T-cell (primary cell): Measurements from ENCODE around the gene MLX. TPM values are rescaled to one million over a fixed set of nuclear protein-coding genes. Genes with fewer than 3 reads are reported as not detected.
"Not testable (repeated sequence)": the region's sequence is repeated elsewhere in the genome, so short reads cannot be mapped to it uniquely, and the experiment has no call there.

Experiments used
- ATAC-seq, 4 experiments: fragments of 200-7000 bp in 3 of 4; fragments of 150-1000 bp in 1 of 4; cut with Tn5 transposase; replicated peaks in 1 of 4; 1 replicate in 3 of 4; 2 replicates in 1 of 4; pipeline ENCODE4 v1.10.0; 2021; ENCODE audit warnings: moderate library complexity in 3 of 4, mild to moderate bottlenecking in 2 of 4, moderate number of reproducible peaks in 1 of 4
- CTCF ChIA-PET, 2 donors: fragments of 300-600 bp; sonication (Branson Sonifier 250); formaldehyde crosslinking; loops; one replicate each; lab custom pipeline; 2022; ENCODE audit warnings: antibody characterized with exemption in 2 of 2; lab: Charles Lee
- POLR2A ChIA-PET, 2 donors: fragments of 300-600 bp; sonication (Branson Sonifier 250); formaldehyde crosslinking; loops; one replicate each; lab custom pipeline; 2022; ENCODE audit warnings: antibody characterized with exemption in 2 of 2; lab: Charles Lee
- DNase-seq, 35 experiments: peaks; one replicate each; pipeline versions ENCODE4 v3.0.0 to v3.0.0-alpha.2; 2013 to 2023
- H3K27ac ChIP-seq: one replicate; pipeline ENCODE4 v1.5.1; 2013; ENCODE audit warnings: low read length
- H3K27me3 ChIP-seq, 2 experiments: replicated peaks in 1 of 2; 1 replicate in 1 of 2; 2 replicates in 1 of 2; pipeline versions ENCODE4 v1.6.1 to v1.7.0; 2013; ENCODE audit warnings: low read length in 1 of 2, mixed read lengths in 1 of 2; ENCODE audit not compliant: control insufficient read depth in 2 of 2, insufficient read depth in 2 of 2; ENCODE audit errors: extremely low read depth in 1 of 2
- H3K36me3 ChIP-seq, 2 donors: 1 replicate in 1 of 2; 2 replicates in 1 of 2; pipeline versions ENCODE4 v1.6.1 to v1.7.0; 2013; ENCODE audit warnings: low read length in 1 of 2; ENCODE audit not compliant: control insufficient read depth in 2 of 2, insufficient read depth in 1 of 2; ENCODE audit errors: extremely low read depth in 1 of 2
- H3K4me1 ChIP-seq, 2 experiments: 1 replicate in 1 of 2; 2 replicates in 1 of 2; pipeline versions ENCODE4 v1.6.1 to v1.7.0; 2013; ENCODE audit warnings: low read length in 2 of 2, mixed read lengths in 1 of 2; ENCODE audit not compliant: insufficient read depth in 2 of 2, control insufficient read depth in 1 of 2; ENCODE audit errors: extremely low read depth in 1 of 2
- H3K4me3 ChIP-seq, 2 donors: 1 replicate in 1 of 2; 2 replicates in 1 of 2; pipeline versions ENCODE4 v1.5.1 to v1.7.0; 2013; ENCODE audit warnings: mild to moderate bottlenecking in 2 of 2, low read length in 1 of 2, moderate library complexity in 1 of 2; ENCODE audit not compliant: control insufficient read depth in 1 of 2; ENCODE audit errors: extremely low read depth in 1 of 2
- H3K9me3 ChIP-seq: 2 replicates; pipeline ENCODE4 v1.7.0; 2013
- H3K27ac Mint-ChIP-seq, 2 donors: one replicate each; pipeline ENCODE4 v1.8.0; 2020 to 2021; ENCODE audit warnings: mild to moderate bottlenecking in 2 of 2, mixed read lengths in 2 of 2
- H3K27me3 Mint-ChIP-seq, 2 donors: one replicate each; pipeline ENCODE4 v1.8.0; 2021 to 2022; ENCODE audit warnings: mixed read lengths in 2 of 2
- H3K36me3 Mint-ChIP-seq: one replicate; pipeline ENCODE4 v1.8.0; 2021; ENCODE audit warnings: mixed read lengths
- H3K4me1 Mint-ChIP-seq, 3 donors: one replicate each; pipeline ENCODE4 v1.8.0; 2020 to 2022; ENCODE audit warnings: mixed read lengths in 3 of 3, mild to moderate bottlenecking in 1 of 3
- H3K4me3 Mint-ChIP-seq, 3 donors: one replicate each; pipeline ENCODE4 v1.8.0; 2020 to 2022; ENCODE audit warnings: mild to moderate bottlenecking in 3 of 3, mixed read lengths in 3 of 3, moderate library complexity in 3 of 3
- H3K9me3 Mint-ChIP-seq, 3 donors: one replicate each; pipeline ENCODE4 v1.8.0; 2020 to 2022; ENCODE audit warnings: mixed read lengths in 3 of 3
- WGBS: methylation state at CpG from one replicate; pipeline ENCODE4 v1.1.5; 2013; ENCODE audit warnings: missing lambda C conversion rate; ENCODE audit not compliant: insufficient coverage; 5-methylcytosine and 5-hydroxymethylcytosine counted together
- total RNA-seq, 35 experiments: library from RNA in 6 of 35; stranded (reverse) in 6 of 35; fragments of 120-200 nt in 1 of 35; gene quantifications; one replicate each; pipeline versions ENCODE4 v1.2.1 to v1.2.4 and lab custom pipeline; 2013 to 2026

The MLX gene
- total RNA-seq, 5 donors from 2014 or later (not counting 1 experiment from before 2014, with no cell fraction given) = 31.4 to 68.9 (median 61.2) TPM

GRCh38 chr17:42545755-42546505 is 21.0 kb upstream of the MLX start:
- H3K4me3 Mint-ChIP-seq, H3K36me3 Mint-ChIP-seq, H3K27me3 ChIP-seq, POLR2A ChIA-PET, H3K9me3 Mint-ChIP-seq, DNase-seq, ATAC-seq, H3K9me3 ChIP-seq, H3K36me3 ChIP-seq, H3K27ac Mint-ChIP-seq, H3K4me3 ChIP-seq, H3K27me3 Mint-ChIP-seq, CTCF ChIA-PET, H3K27ac ChIP-seq: not testable (repeated sequence)
- H3K4me1 ChIP-seq = peaks cover 3 to 26% of the 10 kb centered on the region in 2 experiments
- WGBS = no CpG with 5 or more reads among the region's 9 CpGs
- peaks cover 20 to 23% (median 21%) of the 10 kb centered on the region in 3 donors for H3K4me1 Mint-ChIP-seq

GRCh38 chr17:42547001-42547461 is 19.9 kb upstream of the MLX start:
- Mint-ChIP-seq H3K9me3 (no peaks in the 10 kb centered on the region), H3K4me3 (peak overlapping the region in 1 of 3 donors; percentile 54), H3K27ac (no peak overlapping the region), H3K36me3 (no peaks in the 10 kb centered on the region), H3K4me1 (peaks cover 15 to 18% (median 16%) of the 10 kb centered on the region in 3 donors), H3K27me3 (no peaks in the 10 kb centered on the region)
- CTCF ChIA-PET = no interaction called here
- peaks cover 0 to 18% of the 10 kb centered on the region in 2 experiments for H3K4me1 ChIP-seq
- no peaks in the 10 kb centered on the region for H3K27me3 ChIP-seq
- no peak overlapping the region for H3K27ac ChIP-seq
- POLR2A ChIA-PET = no interaction called here
- 94% methylated on average over 18 of the region's 23 CpGs for WGBS
- no peaks in the 10 kb centered on the region for H3K9me3 ChIP-seq
- no peak for DNase-seq
- ATAC-seq = no peak
- H3K36me3 ChIP-seq = peaks cover 0 to 9% of the 10 kb centered on the region in 2 donors
- H3K4me3 ChIP-seq = no peak overlapping the region

GRCh38 chr17:42547698-42548069 is 19.2 kb upstream of the MLX start:
- Mint-ChIP-seq H3K4me3 (peak overlapping the region in 2 of 3 donors; percentile 2 to 54), H3K4me1 (peaks cover 16 to 20% (median 18%) of the 10 kb centered on the region in 3 donors), H3K27me3 (no peaks in the 10 kb centered on the region), H3K36me3 (no peaks in the 10 kb centered on the region), H3K27ac (no peak overlapping the region), H3K9me3 (no peaks in the 10 kb centered on the region)
- DNase-seq (no peak), ATAC-seq (no peak)
- ChIA-PET POLR2A (no interaction called here), CTCF (interaction anchor here in 1 of 2 donors (1.2 kb wide), 1 partner anchor 30 kb away, joined by 6 read pairs; the partner anchor contains the start of gene PSMC3IP)
- Histone ChIP-seq H3K4me3 (no peak overlapping the region), H3K4me1 (peaks cover 0 to 18% of the 10 kb centered on the region in 2 experiments), H3K27ac (no peak overlapping the region), H3K36me3 (peaks cover 0 to 9% of the 10 kb centered on the region in 2 donors), H3K27me3 (no peaks in the 10 kb centered on the region), H3K9me3 (no peaks in the 10 kb centered on the region)
- WGBS = 92% methylated on average over 13 of the region's 14 CpGs

GRCh38 chr17:42548070-42548837 is 18.6 kb upstream of the MLX start:
- no peaks in the 10 kb centered on the region for H3K9me3 Mint-ChIP-seq
- peaks cover 0 to 23% of the 10 kb centered on the region in 2 experiments for H3K4me1 ChIP-seq
- ATAC-seq = peak; percentile 90 to 94 (median 92)
- H3K9me3 ChIP-seq = no peaks in the 10 kb centered on the region
- peaks cover 0 to 9% of the 10 kb centered on the region in 2 donors for H3K36me3 ChIP-seq
- H3K27me3 Mint-ChIP-seq = no peaks in the 10 kb centered on the region
- 25% methylated on average over 59 of the region's 74 CpGs for WGBS
- peak; percentile 47 to 86 (median 73) for DNase-seq
- H3K27me3 ChIP-seq = no peaks in the 10 kb centered on the region
- CTCF ChIA-PET = interaction anchor here in 1 of 2 donors (1.1 to 1.2 kb wide), 2 partner anchors 22 to 30 kb away, joined by 3 to 6 read pairs; partner anchors contain the start of gene PSMC3IP
- no peak overlapping the region for H3K27ac Mint-ChIP-seq
- no peak overlapping the region for H3K27ac ChIP-seq
- POLR2A ChIA-PET = interaction anchor here (0.5 to 0.6 kb wide), 2 partner anchors 39 to 376 kb away, joined by 3 read pairs; no protein-coding TSS in a partner anchor
- peak overlapping the region; percentile 39 to 54 (median 50) for H3K4me3 Mint-ChIP-seq
- H3K4me3 ChIP-seq = peak overlapping the region in 1 of 2 donors; percentile 32
- peaks cover 16 to 19% (median 19%) of the 10 kb centered on the region in 3 donors for H3K4me1 Mint-ChIP-seq
- H3K36me3 Mint-ChIP-seq = no peaks in the 10 kb centered on the region

GRCh38 chr17:42548993-42549755 is 17.7 kb upstream of the MLX start:
- Histone ChIP-seq H3K9me3 (no peaks in the 10 kb centered on the region), H3K27ac (no peak overlapping the region), H3K27me3 (no peaks in the 10 kb centered on the region), H3K4me3 (no peak overlapping the region), H3K4me1 (peaks cover 0 to 33% of the 10 kb centered on the region in 2 experiments), H3K36me3 (peaks cover 0 to 2% of the 10 kb centered on the region in 2 donors)
- ATAC-seq = no peak
- H3K9me3 Mint-ChIP-seq = no peaks in the 10 kb centered on the region
- peaks cover 16 to 25% (median 20%) of the 10 kb centered on the region in 3 donors for H3K4me1 Mint-ChIP-seq
- ChIA-PET POLR2A (no interaction called here), CTCF (interaction anchor here (0.5 to 1.1 kb wide), 3 partner anchors 19 to 21 kb away, joined by 3 to 10 read pairs (median 5); no protein-coding TSS in a partner anchor)
- no peaks in the 10 kb centered on the region for H3K36me3 Mint-ChIP-seq
- peak overlapping the region in 2 of 3 donors; percentile 39 to 54 for H3K4me3 Mint-ChIP-seq
- H3K27me3 Mint-ChIP-seq = no peaks in the 10 kb centered on the region
- no peak for DNase-seq
- H3K27ac Mint-ChIP-seq = no peak overlapping the region
- 90% methylated on average over 5 of the region's 14 CpGs for WGBS
